Small intestine (tissue), 7 donors: ENCODE results near the gene RYR3. TPM values are rescaled to one million over a fixed set of nuclear protein-coding genes. Genes with fewer than 3 reads are reported as not detected.

Experiments used
- DNase-seq, 2 donors: peaks; one replicate each; pipeline versions ENCODE4 v3.0.0 to v3.0.0-alpha.2; 2013
- FAIRE-seq: peaks from 2 replicates; lab custom pipeline; 2012; peaks lifted over from hg19 to GRCh38; lab: Jason Lieb, UNC
- H3K27ac ChIP-seq, 3 donors: one replicate each; pipeline ENCODE4 v1.5.1; 2013; ENCODE audit warnings: low read length in 2 of 3, mild to moderate bottlenecking in 2 of 3, control low read depth in 1 of 3, inconsistent platforms in 1 of 3, low read depth in 1 of 3, moderate library complexity in 1 of 3
- H3K27me3 ChIP-seq, 3 donors: one replicate each; pipeline ENCODE4 v1.6.1; 2013; ENCODE audit warnings: low read length in 3 of 3, inconsistent platforms in 1 of 3; ENCODE audit not compliant: control insufficient read depth in 3 of 3, insufficient read depth in 3 of 3
- H3K36me3 ChIP-seq, 3 donors: one replicate each; pipeline ENCODE4 v1.6.1; 2013; ENCODE audit warnings: low read length in 3 of 3, inconsistent platforms in 1 of 3, low read depth in 1 of 3, mild to moderate bottlenecking in 1 of 3, moderate library complexity in 1 of 3; ENCODE audit not compliant: control insufficient read depth in 3 of 3, insufficient read depth in 2 of 3
- H3K4me1 ChIP-seq, 3 donors: one replicate each; pipeline ENCODE4 v1.6.1; 2013; ENCODE audit warnings: low read length in 2 of 3, inconsistent platforms in 1 of 3, low read depth in 1 of 3, mild to moderate bottlenecking in 1 of 3, moderate library complexity in 1 of 3; ENCODE audit not compliant: control insufficient read depth in 3 of 3, insufficient read depth in 2 of 3
- H3K4me3 ChIP-seq, 3 donors: one replicate each; pipeline ENCODE4 v1.5.1; 2013; ENCODE audit warnings: low read length in 3 of 3, control low read depth in 1 of 3, inconsistent platforms in 1 of 3, low read depth in 1 of 3, mild to moderate bottlenecking in 1 of 3, moderate library complexity in 1 of 3
- H3K9me3 ChIP-seq, 2 donors: one replicate each; pipeline ENCODE4 v1.6.1; 2013; ENCODE audit warnings: low read depth in 1 of 2, low read length in 1 of 2; ENCODE audit not compliant: control insufficient read depth in 2 of 2, insufficient read depth in 1 of 2
- WGBS, 3 donors: extraction: QIAGEN DNeasy Blood & Tissue Kit; methylation state at CpG; one replicate each; pipeline ENCODE4 v1.1.7; 2013; 5-methylcytosine and 5-hydroxymethylcytosine counted together
- polyA plus RNA-seq, 4 donors: library from polyadenylated mRNA; stranded (reverse) in 3 of 4; unstranded in 1 of 4; fragments of 200-250 nt in 3 of 4; fragments of 120-200 nt in 1 of 4; gene quantifications; one replicate each; pipeline versions ENCODE4 v1.2.1 to v1.2.3, GENCODE V29; 2013
- donor health status: healthy with polysubstance abuse.
- donor health status: control.
- donor health status: control.
- donor health status: Bipolar disorder and iron deficiency.
- donor health status: healthy.

Gene RYR3
- polyA plus RNA-seq, 4 donors: 0.36 to 1.6 TPM; not detected in 2

GRCh38 chr15:33492434-33493052, 181.8 kb downstream of the RYR3 start:
- DNase-seq (no peak), FAIRE-seq (no peak)
- 60 to 73% (median 67%) methylated on average over 6 of the region's 6 CpGs for WGBS, 3 donors
- H3K4me3 ChIP-seq: no peak overlapping the region
- no peaks in the 10 kb centered on the region for H3K9me3 ChIP-seq
- H3K27ac ChIP-seq: no peak overlapping the region
- no peaks in the 10 kb centered on the region for H3K4me1 ChIP-seq
- H3K36me3 ChIP-seq: no peaks in the 10 kb centered on the region
- H3K27me3 ChIP-seq: no peaks in the 10 kb centered on the region

GRCh38 chr15:33494306-33494705, 183.5 kb downstream of the RYR3 start:
- no peaks in the 10 kb centered on the region for H3K27me3 ChIP-seq
- no peak overlapping the region for H3K27ac ChIP-seq
- DNase-seq (no peak), FAIRE-seq (no peak)
- no peaks in the 10 kb centered on the region for H3K9me3 ChIP-seq
- no peak overlapping the region for H3K4me3 ChIP-seq
- H3K36me3 ChIP-seq: no peaks in the 10 kb centered on the region
- H3K4me1 ChIP-seq: no peaks in the 10 kb centered on the region

- FAIRE-seq: no peak
- H3K9me3 ChIP-seq: no peaks in the 10 kb centered on the region
- no peaks in the 10 kb centered on the region for H3K4me1 ChIP-seq
- 29 to 46% (median 33%) methylated on average over 3 of the region's 3 CpGs for WGBS, 3 donors
- H3K4me3 ChIP-seq: no peak overlapping the region
- H3K36me3 ChIP-seq: no peaks in the 10 kb centered on the region
- no peak for DNase-seq
- no peaks in the 10 kb centered on the region for H3K27me3 ChIP-seq
- no peak overlapping the region for H3K27ac ChIP-seq
These were observed 189.8 kb downstream of the RYR3 start for GRCh38 chr15:33500432-33501195.

- H3K27ac ChIP-seq: no peak overlapping the region
- H3K9me3 ChIP-seq: no peaks in the 10 kb centered on the region
- no peaks in the 10 kb centered on the region for H3K36me3 ChIP-seq
- 59 to 77% (median 72%) methylated on average over 5 of the region's 5 CpGs for WGBS, 3 donors
- no peak for FAIRE-seq
- H3K4me1 ChIP-seq: no peaks in the 10 kb centered on the region
- no peaks in the 10 kb centered on the region for H3K27me3 ChIP-seq
- no peak for DNase-seq
- H3K4me3 ChIP-seq: no peak overlapping the region
These were observed 192.9 kb downstream of the RYR3 start for GRCh38 chr15:33503681-33504080.

GRCh38 chr15:33506781-33507296, 196.1 kb downstream of the RYR3 start:
- WGBS, 3 donors: 30 to 47% (median 38%) methylated on average over 1 of the region's 1 CpG

GRCh38 chr15:33508703-33509102, 197.9 kb downstream of the RYR3 start:
- WGBS, 3 donors: 51 to 66% (median 58%) methylated on average over 4 of the region's 4 CpGs
- Histone ChIP-seq H3K9me3 (no peaks in the 10 kb centered on the region), H3K27me3 (no peaks in the 10 kb centered on the region), H3K4me3 (no peak overlapping the region), H3K36me3 (no peaks in the 10 kb centered on the region), H3K27ac (no peak overlapping the region), H3K4me1 (no peaks in the 10 kb centered on the region)
- FAIRE-seq (no peak), DNase-seq (no peak)

More at GRCh38 chr15:33506781-33507296, 196.1 kb downstream of the RYR3 start:
- H3K4me1 ChIP-seq: no peaks in the 10 kb centered on the region
- H3K9me3 ChIP-seq: no peaks in the 10 kb centered on the region
- no peak overlapping the region for H3K27ac ChIP-seq
- no peaks in the 10 kb centered on the region for H3K36me3 ChIP-seq
- DNase-seq (no peak), FAIRE-seq (no peak)
- no peaks in the 10 kb centered on the region for H3K27me3 ChIP-seq
- no peak overlapping the region for H3K4me3 ChIP-seq

GRCh38 chr15:33515121-33515520, 204.4 kb downstream of the RYR3 start:
- Histone ChIP-seq H3K4me3 (no peak overlapping the region), H3K27me3 (no peaks in the 10 kb centered on the region), H3K36me3 (no peaks in the 10 kb centered on the region), H3K4me1 (no peaks in the 10 kb centered on the region), H3K9me3 (no peaks in the 10 kb centered on the region), H3K27ac (no peak overlapping the region)
- DNase-seq (no peak), FAIRE-seq (no peak)
- WGBS, 3 donors: 50 to 66% (median 58%) methylated on average over 2 of the region's 2 CpGs

GRCh38 chr15:33516563-33516962, 205.8 kb downstream of the RYR3 start:
- Histone ChIP-seq H3K36me3 (no peaks in the 10 kb centered on the region), H3K27me3 (no peaks in the 10 kb centered on the region), H3K4me3 (no peak overlapping the region), H3K27ac (no peak overlapping the region), H3K4me1 (no peaks in the 10 kb centered on the region), H3K9me3 (no peaks in the 10 kb centered on the region)
- 57 to 69% (median 67%) methylated on average over 2 of the region's 2 CpGs for WGBS, 3 donors
- DNase-seq: no peak
- FAIRE-seq: no peak
